Measurements from ENCODE around the gene CCND1. TPM values are rescaled to one million over a fixed set of nuclear protein-coding genes. Genes with fewer than 3 reads are reported as not detected.
A peak's percentile ranks its signal among the peaks of the same experiment; 100 is the strongest.

CCND1 gene
- total RNA-seq, 1 experiment from 2014 or later = 372 TPM

DNA sequence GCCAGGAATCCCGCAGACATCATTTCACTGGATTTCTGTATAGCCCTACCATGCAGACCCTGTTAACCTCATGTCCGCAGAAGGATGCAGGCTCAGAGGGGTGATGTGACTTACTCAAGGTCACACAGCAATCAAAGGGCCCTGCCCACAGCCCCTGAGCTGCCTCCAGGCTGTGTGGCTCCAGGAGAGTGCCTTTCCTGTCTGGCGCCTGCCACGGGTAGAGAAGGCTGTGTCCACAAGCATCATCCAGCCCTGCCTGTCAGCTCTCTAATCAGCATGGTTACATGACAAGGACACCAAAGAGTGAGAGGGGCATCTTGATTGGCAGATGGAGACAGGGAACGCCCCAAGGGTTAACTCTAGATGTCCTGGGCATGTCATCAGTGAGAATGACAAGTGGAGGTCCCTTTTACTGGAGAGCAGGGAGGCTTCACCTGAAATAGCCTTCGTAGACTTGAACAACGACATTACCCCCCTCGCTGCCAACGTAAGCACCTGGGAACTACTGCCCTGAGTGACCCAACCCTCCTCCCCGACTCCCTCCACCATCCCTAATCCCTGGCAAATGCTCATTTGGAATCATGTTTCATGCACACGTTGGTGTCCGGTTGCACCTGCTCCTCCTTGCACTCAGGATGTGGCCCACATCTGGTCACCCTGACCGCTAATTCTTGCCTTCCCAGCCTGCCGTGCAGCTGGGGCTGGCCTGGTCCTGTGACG is 56.0 kb downstream of the CCND1 start:
- Mint-ChIP-seq H3K27ac (peak overlapping the region in 1 of 3 experiments; percentile 92; a peak in 1 of 7 replicates), H3K4me1 (peaks cover 22 to 25% of the 10 kb centered on the region in 2 experiments), H3K9me3 (peaks cover 5 to 6% of the 10 kb centered on the region in 2 experiments; a peak in 3 of 5 replicates), H3K4me3 (no peak overlapping the region; a peak in 1 of 5 replicates), H3K27me3 (ENCODE audit: low read depth) (no peaks in the 10 kb centered on the region; the same call in none of the 2 replicates), H3K36me3 (ENCODE audit: insufficient read depth in 1 of 3, low read depth in 3 of 3) (peaks cover 6 to 9% (median 7%) of the 10 kb centered on the region in 3 experiments)
- Histone ChIP-seq H4K5ac (ENCODE audit: insufficient read length, low read depth, low read length) (no peak overlapping the region), H3K27me3 (ENCODE audit: insufficient read depth, low read length) (no peaks in the 10 kb centered on the region), H3K14ac (ENCODE audit: insufficient read depth, low read length) (no peak overlapping the region; the same call in 1 of the 2 replicates), H2BK12ac (ENCODE audit: insufficient read length, low read depth, low read length) (no peak overlapping the region), H4K20me1 (ENCODE audit: control insufficient read depth, insufficient read depth, insufficient read length) (no peaks in the 10 kb centered on the region), H4K91ac (ENCODE audit: insufficient read length, low read depth, low read length) (no peak overlapping the region), H3K9me3 (ENCODE audit: control insufficient read depth, low read depth, low read length) (no peaks in the 10 kb centered on the region), H2AFZ (ENCODE audit: low read length) (no peak overlapping the region), H3K79me2 (ENCODE audit: insufficient read depth, low read length) (no peaks in the 10 kb centered on the region), H3K27ac (ENCODE audit: insufficient read length, low read depth, low read length) (no peak overlapping the region), H2BK5ac (ENCODE audit: insufficient read length, low read length) (no peak overlapping the region), H2BK15ac (ENCODE audit: low read depth, low read length) (no peak overlapping the region), H3K79me1 (ENCODE audit: insufficient read depth, low read depth, low read length, poor library complexity, severe bottlenecking) (no peaks in the 10 kb centered on the region), H4K8ac (replicated peaks; ENCODE audit: insufficient read length, low read depth, low read length) (no peak overlapping the region), H3K18ac (ENCODE audit: insufficient read length, low read depth, low read length) (no peak overlapping the region), H3K9ac (ENCODE audit: extremely low read depth, insufficient read length, low read length) (no peak overlapping the region), H3K4me2 (ENCODE audit: insufficient read depth, insufficient read length, low read length) (no peak overlapping the region), H3K4ac (ENCODE audit: low read depth, low read length) (no peak overlapping the region), H3K56ac (ENCODE audit: insufficient read length, low read depth, low read length) (no peak overlapping the region), H2BK20ac (ENCODE audit: low read depth, low read length, poor library complexity, severe bottlenecking) (no peak overlapping the region), H3K4me1 (ENCODE audit: insufficient read depth, low read length) (peaks cover 3% of the 10 kb centered on the region; the same call in 1 of the 2 replicates), H3K23ac (ENCODE audit: insufficient read length, low read depth, low read length) (no peak overlapping the region), H3T11ph (ENCODE audit: low read length) (no peak overlapping the region), H2BK120ac (ENCODE audit: low read depth, low read length, poor library complexity, severe bottlenecking) (no peak overlapping the region), H3K23me2 (ENCODE audit: insufficient read length, low read depth, low read length, poor library complexity, severe bottlenecking) (peaks cover 1% of the 10 kb centered on the region), H2AK5ac (ENCODE audit: insufficient read length, low read length) (no peak overlapping the region)
- TF ChIP-seq, protein P1, sequence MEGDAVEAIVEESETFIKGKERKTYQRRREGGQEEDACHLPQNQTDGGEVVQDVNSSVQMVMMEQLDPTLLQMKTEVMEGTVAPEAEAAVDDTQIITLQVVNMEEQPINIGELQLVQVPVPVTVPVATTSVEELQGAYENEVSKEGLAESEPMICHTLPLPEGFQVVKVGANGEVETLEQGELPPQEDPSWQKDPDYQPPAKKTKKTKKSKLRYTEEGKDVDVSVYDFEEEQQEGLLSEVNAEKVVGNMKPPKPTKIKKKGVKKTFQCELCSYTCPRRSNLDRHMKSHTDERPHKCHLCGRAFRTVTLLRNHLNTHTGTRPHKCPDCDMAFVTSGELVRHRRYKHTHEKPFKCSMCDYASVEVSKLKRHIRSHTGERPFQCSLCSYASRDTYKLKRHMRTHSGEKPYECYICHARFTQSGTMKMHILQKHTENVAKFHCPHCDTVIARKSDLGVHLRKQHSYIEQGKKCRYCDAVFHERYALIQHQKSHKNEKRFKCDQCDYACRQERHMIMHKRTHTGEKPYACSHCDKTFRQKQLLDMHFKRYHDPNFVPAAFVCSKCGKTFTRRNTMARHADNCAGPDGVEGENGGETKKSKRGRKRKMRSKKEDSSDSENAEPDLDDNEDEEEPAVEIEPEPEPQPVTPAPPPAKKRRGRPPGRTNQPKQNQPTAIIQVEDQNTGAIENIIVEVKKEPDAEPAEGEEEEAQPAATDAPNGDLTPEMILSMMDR (conservative IDR thresholded peaks at IDR 0.05) = no peak
- DNase-seq = no peak
- WGBS (ENCODE audit: extremely low coverage, insufficient read length, low lambda C conversion rate) = no CpG with 5 or more reads among the region's 15 CpGs
